HEK293 (cell line): ENCODE measurements around the gene CLN6.

Source experiments
- BCL6B ChIP-seq: fragments of 450-650 bp; formaldehyde crosslinking; IDR thresholded peaks from 2 replicates; pipeline ENCODE4 v1.5.1; 2017; ENCODE audit warnings: missing biosample characterization, missing genetic modification characterization
- ZNF324 ChIP-seq: fragments of 450-650 bp; formaldehyde crosslinking; IDR thresholded peaks from 2 replicates; pipeline ENCODE4 v1.5.1; 2016; ENCODE audit warnings: missing biosample characterization, missing genetic modification characterization

GRCh38 chr15:68205558-68205944, 24.0 kb downstream of the CLN6 start:
- no peak for TF ChIP-seq BCL6B
- no peak for TF ChIP-seq ZNF324 (tag by site-specific recombination)
